ENCODE results near the gene NPW.
A peak's percentile ranks its signal among the peaks of the same experiment; 100 is the strongest.

The NPW gene

DNA sequence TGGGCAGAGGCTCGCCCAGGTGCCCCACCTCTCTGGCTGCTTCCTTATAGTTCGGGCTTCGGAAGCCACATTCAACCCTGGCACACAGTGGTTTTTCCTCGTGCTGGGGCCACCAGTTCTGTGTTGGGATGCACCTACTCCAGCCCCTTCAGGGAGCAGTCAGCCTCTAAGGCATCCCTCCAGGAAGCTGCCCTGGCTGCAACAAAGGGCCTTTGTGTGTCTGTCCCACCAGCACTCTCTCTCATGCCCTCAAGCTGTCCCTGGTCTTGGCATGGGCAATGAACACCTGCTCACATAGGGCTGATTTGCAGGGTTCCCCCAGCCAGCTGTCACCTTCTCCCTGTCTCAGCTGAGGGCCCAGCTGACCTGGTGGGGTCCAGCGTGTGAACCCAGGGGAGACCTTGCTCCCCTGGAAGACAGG, 37.6 kb upstream of the NPW start:
- TF ChIP-seq, protein P1, sequence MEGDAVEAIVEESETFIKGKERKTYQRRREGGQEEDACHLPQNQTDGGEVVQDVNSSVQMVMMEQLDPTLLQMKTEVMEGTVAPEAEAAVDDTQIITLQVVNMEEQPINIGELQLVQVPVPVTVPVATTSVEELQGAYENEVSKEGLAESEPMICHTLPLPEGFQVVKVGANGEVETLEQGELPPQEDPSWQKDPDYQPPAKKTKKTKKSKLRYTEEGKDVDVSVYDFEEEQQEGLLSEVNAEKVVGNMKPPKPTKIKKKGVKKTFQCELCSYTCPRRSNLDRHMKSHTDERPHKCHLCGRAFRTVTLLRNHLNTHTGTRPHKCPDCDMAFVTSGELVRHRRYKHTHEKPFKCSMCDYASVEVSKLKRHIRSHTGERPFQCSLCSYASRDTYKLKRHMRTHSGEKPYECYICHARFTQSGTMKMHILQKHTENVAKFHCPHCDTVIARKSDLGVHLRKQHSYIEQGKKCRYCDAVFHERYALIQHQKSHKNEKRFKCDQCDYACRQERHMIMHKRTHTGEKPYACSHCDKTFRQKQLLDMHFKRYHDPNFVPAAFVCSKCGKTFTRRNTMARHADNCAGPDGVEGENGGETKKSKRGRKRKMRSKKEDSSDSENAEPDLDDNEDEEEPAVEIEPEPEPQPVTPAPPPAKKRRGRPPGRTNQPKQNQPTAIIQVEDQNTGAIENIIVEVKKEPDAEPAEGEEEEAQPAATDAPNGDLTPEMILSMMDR (IDR thresholded peaks at IDR 0.05) = no peak

DNA sequence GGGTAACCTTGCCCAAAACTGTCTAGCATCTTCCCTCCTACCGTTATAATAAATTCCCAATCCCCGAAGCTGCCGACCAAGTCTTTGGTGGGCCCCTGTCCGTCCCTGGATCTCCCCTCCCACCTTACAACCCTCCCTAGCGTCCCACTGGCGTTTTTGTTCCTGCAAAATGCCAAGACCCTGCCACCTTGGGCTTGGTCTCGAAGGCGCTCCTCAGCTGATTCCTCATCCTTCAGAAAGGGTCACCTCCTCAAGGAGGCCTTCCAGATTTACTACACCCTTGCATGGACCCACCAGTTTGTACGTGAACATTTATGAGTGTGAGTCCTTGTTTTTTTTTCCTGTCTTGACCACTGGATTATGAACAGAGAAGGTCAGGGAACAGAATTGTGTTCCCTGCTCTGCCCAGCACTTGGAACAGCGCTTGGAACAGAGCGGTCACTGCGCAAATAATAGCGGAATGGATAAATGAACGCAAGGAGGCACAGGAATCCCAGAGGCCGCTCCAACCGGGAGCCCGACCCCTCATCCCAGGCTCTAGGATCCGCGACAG, 36.5 kb upstream of the NPW start:
- TF ChIP-seq, protein P1 (IDR thresholded peaks at IDR 0.05) = no peak

DNA sequence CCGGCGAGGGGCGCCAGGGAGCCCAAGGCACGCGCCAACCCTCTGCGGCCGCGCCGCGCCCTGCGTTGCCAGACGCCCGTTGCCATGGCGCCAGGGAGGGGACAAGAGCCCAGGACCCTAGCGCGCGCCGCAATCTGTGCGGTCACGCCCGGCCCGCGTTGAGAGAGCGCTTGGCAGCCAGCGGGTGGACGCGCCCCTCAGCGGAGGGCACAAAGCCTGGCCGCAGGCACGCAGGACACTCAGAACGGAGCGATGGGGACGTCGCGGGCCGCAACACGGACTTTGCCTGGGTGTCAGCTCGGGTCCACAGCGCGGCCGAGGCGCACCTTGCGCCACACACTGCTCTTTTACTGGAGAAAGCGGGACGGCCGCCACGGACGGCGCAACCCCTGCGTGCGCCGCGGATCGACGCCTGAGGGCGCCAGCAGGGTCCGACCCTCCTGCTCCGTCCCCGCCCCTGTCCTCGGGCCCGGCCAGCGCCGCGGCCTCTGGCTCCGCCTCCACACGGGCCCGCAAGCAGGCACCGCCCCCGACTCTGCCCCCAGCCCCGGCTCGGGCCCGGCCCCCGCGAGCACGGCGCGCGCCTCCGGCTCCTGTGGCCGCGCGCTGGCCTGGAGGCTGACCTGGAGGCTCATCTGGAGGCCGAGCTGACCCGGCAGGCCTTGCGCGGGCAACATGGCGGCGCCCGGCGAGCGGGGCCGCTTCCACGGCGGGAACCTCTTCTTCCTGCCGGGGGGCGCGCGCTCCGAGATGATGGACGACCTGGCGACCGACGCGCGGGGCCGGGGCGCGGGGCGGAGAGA, 35.8 kb upstream of the NPW start, which contains the start of gene GFER:
Gene GFER, plus strand, starts transcription at position 650 of the 803 bp plus-strand sequence. Its CDS starts 26 bp downstream, at position 676.
- TF ChIP-seq, protein P1 (IDR thresholded peaks at IDR 0.05) = peak; percentile 52

DNA sequence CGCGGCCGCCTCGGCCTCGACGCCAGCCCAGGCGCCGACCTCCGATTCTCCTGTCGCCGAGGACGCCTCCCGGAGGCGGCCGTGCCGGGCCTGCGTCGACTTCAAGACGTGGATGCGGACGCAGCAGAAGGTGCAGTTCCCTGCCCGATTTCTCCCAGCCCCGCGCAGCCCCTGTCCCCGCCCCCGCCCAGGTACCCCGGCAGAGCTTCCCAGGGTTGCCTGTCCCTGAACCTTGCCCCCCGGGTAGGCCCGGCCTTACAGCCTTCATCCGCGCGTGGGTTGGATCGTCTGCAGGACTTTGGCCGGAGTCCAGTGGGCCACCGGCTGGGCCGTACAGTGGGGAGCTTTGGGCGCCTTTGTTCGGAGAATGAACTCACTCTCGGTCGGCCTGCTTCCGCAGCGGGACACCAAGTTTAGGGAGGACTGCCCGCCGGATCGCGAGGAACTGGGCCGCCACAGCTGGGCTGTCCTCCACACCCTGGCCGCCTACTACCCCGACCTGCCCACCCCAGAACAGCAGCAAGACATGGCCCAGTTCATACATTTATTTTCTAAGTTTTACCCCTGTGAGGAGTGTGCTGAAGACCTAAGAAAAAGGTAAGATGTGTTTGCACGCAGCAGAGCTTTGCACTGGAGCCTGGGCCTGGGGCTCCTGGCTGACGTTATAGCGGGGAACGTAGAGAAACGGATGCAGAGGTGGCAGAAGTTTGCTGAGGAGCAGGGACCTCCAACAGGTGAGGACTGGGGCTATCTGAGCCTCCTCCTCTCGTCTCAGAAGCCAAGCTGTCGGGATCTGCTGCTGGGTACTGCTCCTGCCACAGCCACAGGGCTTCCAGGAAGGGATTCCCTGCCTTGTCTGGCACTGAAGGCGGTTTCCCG, 35.0 kb upstream of the NPW start:
- TF ChIP-seq, protein P1 (IDR thresholded peaks at IDR 0.05) = no peak

DNA sequence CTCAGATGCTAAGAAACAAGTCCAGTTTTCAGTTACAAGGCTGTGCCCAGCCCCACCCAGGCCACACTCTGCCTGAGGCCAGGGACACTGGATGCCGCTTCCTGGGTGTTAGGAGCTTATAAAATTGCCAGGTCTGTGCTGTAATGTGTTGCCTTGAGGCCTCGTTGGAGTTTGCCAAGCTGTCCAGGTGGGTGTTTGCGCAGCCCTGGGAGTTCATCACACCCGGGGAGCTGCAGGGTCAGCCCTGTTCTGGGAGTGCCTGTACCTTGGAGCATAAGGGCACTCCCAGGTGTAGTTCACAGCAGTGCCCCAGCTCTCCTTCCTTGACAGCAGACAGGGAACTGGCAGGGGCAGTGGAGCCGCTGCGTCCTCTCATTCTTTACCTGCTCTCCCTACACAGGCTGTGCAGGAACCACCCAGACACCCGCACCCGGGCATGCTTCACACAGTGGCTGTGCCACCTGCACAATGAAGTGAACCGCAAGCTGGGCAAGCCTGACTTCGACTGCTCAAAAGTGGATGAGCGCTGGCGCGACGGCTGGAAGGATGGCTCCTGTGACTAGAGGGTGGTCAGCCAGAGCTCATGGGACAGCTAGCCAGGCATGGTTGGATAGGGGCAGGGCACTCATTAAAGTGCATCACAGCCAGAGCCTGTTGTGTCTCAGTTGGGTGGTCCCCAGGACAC, 34.0 kb upstream of the NPW start:
- TF ChIP-seq, protein P1 (IDR thresholded peaks at IDR 0.05) = no peak

DNA sequence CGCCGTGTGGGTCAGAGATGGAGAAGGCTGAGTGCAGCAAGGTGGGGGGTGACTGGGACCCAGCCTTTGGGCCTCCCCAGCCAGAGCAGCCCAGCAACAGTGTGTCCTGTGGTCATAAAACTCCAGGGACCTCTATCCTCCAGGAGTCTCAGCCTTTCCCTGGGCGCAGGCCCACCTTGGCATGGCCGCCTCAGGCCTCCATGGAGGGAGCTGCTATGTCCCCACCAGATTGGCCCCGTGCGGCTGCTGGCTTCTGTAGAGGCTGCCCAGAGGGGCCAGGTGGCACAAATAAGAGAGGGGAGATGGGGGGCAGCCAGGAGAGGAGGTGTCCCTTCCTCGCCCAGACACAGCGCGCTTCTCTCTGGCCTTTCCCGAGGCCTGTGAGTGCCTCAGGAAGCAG, 32.4 kb upstream of the NPW start:
- TF ChIP-seq, protein P1 (IDR thresholded peaks at IDR 0.05) = no peak
